ENCODE data around the gene TIGD4. TPM values are rescaled to one million over a fixed set of nuclear protein-coding genes. Genes with fewer than 3 reads are reported as not detected.
"Not testable (repeated sequence)": the region's sequence is repeated elsewhere in the genome, so short reads cannot be mapped to it uniquely, and the experiment has no call there.

TIGD4 gene
- total and polyA plus RNA-seq, 2 donors from 2014 or later: 0.75 to 1.1 TPM

DNA sequence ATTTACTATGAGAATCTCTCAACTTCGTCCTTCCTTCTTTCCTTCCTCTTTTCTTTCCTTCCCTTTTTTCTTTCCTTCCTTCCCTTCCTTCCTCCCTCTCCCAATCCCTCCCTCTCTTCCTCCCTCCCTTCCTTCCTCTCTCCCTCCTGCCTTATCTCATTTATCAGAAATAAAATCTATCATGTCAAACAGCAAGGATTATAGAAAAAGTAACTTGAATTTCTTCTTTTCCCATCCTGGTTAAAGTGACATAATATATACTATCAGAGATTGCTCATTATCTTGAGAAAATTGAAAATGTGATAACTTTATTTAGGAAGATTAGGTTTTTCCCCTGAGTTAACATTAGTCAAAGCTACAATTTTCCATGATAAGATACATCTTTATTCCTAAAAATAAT, 5.6 kb downstream of the TIGD4 start:
- Histone ChIP-seq H3K9me3 (ENCODE audit: control insufficient read depth in 2 of 3, insufficient read depth in 1 of 3, low read length in 3 of 3) (no peaks in the 10 kb centered on the region), H3K9ac (ENCODE audit: low read length in 3 of 3) (no peak overlapping the region), H3K4me3 (ENCODE audit: low read length in 3 of 3) (no peak overlapping the region), H3K4me1 (ENCODE audit: control insufficient read depth in 2 of 3, insufficient read depth in 2 of 3, low read depth in 1 of 3, low read length in 3 of 3) (peaks cover 0 to 3% (median 3%) of the 10 kb centered on the region in 3 donors), H3K27ac (ENCODE audit: low read depth in 2 of 2, low read length in 2 of 2) (no peak overlapping the region), H3K36me3 (ENCODE audit: control insufficient read depth in 2 of 3, insufficient read depth in 3 of 3, low read length in 3 of 3) (no peaks in the 10 kb centered on the region), H3K27me3 (ENCODE audit: control insufficient read depth, insufficient read depth, low read length) (no peaks in the 10 kb centered on the region)
- DNase-seq: no peak
- no peak for FAIRE-seq
- intact Hi-C loops (cut with DNase I): no loop called here
- no peak for TF ChIP-seq CTCF (IDR thresholded peaks at IDR 0.05; ENCODE audit: borderline replicate concordance, extremely low read depth, insufficient read depth)

GRCh38 chr4:152773339-152773738, 6.2 kb downstream of the TIGD4 start:
- no peak for FAIRE-seq
- no peak for TF ChIP-seq CTCF (IDR thresholded peaks at IDR 0.05; ENCODE audit: borderline replicate concordance, extremely low read depth, insufficient read depth)
- intact Hi-C loops (cut with DNase I): no loop called here

GRCh38 chr4:152771741-152772533, 7.6 kb downstream of the TIGD4 start:
- FAIRE-seq (no peak), DNase-seq (no peak)
- Histone ChIP-seq H3K27ac (ENCODE audit: low read depth in 2 of 2, low read length in 2 of 2) (no peak overlapping the region), H3K9me3 (ENCODE audit: control insufficient read depth in 2 of 3, insufficient read depth in 1 of 3, low read length in 3 of 3) (no peaks in the 10 kb centered on the region), H3K9ac (ENCODE audit: low read length in 3 of 3) (no peak overlapping the region), H3K4me3 (ENCODE audit: low read length in 3 of 3) (no peak overlapping the region), H3K27me3 (ENCODE audit: control insufficient read depth, insufficient read depth, low read length) (no peaks in the 10 kb centered on the region), H3K36me3 (ENCODE audit: control insufficient read depth in 2 of 3, insufficient read depth in 3 of 3, low read length in 3 of 3) (no peaks in the 10 kb centered on the region), H3K4me1 (ENCODE audit: control insufficient read depth in 2 of 3, insufficient read depth in 2 of 3, low read depth in 1 of 3, low read length in 3 of 3) (no peaks in the 10 kb centered on the region)
- TF ChIP-seq CTCF (IDR thresholded peaks at IDR 0.05; ENCODE audit: borderline replicate concordance, extremely low read depth, insufficient read depth): no peak
- intact Hi-C loops (cut with DNase I): no loop called here

More at GRCh38 chr4:152773339-152773738, 6.2 kb downstream of the TIGD4 start:
- no peak overlapping the region for H3K4me3 ChIP-seq (ENCODE audit: low read length in 3 of 3)
- H3K36me3 ChIP-seq (ENCODE audit: control insufficient read depth in 2 of 3, insufficient read depth in 3 of 3, low read length in 3 of 3): no peaks in the 10 kb centered on the region
- H3K4me1 ChIP-seq (ENCODE audit: control insufficient read depth in 2 of 3, insufficient read depth in 2 of 3, low read depth in 1 of 3, low read length in 3 of 3): no peaks in the 10 kb centered on the region
- no peaks in the 10 kb centered on the region for H3K9me3 ChIP-seq (ENCODE audit: control insufficient read depth in 2 of 3, insufficient read depth in 1 of 3, low read length in 3 of 3)
- DNase-seq: no peak
- H3K27me3 ChIP-seq (ENCODE audit: control insufficient read depth, insufficient read depth, low read length): no peaks in the 10 kb centered on the region
- no peak overlapping the region for H3K9ac ChIP-seq (ENCODE audit: low read length in 3 of 3)
- no peak overlapping the region for H3K27ac ChIP-seq (ENCODE audit: low read depth in 2 of 2, low read length in 2 of 2)

DNA sequence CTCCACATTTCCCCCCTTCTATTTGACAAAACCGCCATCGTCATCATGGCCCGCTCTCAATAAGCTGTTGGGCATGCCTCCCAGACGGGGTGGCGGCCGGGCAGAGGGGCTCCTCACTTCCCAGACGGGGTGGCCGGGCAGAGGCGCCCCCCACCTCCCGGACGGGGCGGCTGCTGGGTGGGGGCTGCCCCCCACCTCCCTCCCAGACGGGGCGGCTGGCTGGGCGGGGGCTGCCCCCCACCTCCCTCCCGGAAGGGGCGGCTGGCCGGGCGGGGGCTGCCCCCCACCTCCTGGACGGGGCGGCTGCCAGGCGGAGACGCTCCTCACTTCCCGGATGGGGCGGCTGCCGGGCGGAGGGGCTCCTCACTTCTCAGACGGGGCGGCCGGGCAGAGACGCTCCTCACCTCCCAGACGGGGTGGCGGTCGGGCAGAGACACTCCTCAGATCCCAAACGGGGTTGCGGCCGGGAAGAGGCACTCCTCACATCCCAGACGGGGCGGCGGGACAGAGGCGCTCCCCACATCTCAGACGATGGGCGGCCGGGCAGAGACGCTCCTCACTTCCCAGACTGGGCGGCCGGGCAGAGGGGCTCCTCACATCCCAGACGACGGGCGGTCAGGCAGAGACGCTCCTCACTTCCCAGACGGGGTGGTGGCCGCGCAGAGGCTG, 14.3 kb downstream of the TIGD4 start:
- H3K4me3 ChIP-seq (ENCODE audit: low read length in 3 of 3); H3K9ac ChIP-seq (ENCODE audit: low read length in 3 of 3); H3K36me3 ChIP-seq (ENCODE audit: control insufficient read depth in 2 of 3, insufficient read depth in 3 of 3, low read length in 3 of 3); FAIRE-seq; H3K27ac ChIP-seq (ENCODE audit: low read depth in 2 of 2, low read length in 2 of 2); H3K4me1 ChIP-seq (ENCODE audit: control insufficient read depth in 2 of 3, insufficient read depth in 2 of 3, low read depth in 1 of 3, low read length in 3 of 3); H3K27me3 ChIP-seq (ENCODE audit: control insufficient read depth, insufficient read depth, low read length); DNase-seq; intact Hi-C loops (cut with DNase I); H3K9me3 ChIP-seq (ENCODE audit: control insufficient read depth in 2 of 3, insufficient read depth in 1 of 3, low read length in 3 of 3): not testable (repeated sequence)
